ENCODE measurements around the gene IL3RA. TPM values are rescaled to one million over a fixed set of nuclear protein-coding genes. Genes with fewer than 3 reads are reported as not detected.
"Not testable (repeated sequence)": the region's sequence is repeated elsewhere in the genome, so short reads cannot be mapped to it uniquely, and the experiment has no call there.

Gene IL3RA
- total RNA-seq, 1 donor from 2014 or later, result 6.9 TPM

DNA sequence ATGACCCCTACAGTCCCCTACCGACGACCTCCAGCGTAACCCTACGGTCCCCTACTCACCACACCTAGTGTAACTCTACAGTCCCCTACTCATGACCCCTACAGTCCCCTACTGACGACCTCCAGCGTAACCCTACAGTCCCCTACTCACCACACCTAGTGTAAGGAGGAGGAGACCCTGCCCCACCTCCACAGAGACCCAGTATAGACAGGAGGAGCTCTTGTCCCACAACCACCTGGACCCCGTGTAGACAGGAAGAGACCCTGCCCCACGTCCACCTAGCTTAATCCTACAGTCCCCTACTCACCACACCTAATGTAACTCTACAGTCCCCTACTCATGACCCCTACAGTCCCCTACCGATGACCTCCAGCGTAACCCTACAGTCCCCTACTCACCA, 41.0 kb upstream of the IL3RA start:
- Histone ChIP-seq H3K27ac (replicated peaks) (no peak overlapping the region), H3K9me3 (replicated peaks) (peaks cover 7% of the 10 kb centered on the region), H3K4me3 (no peak overlapping the region), H3K27me3 (ENCODE audit: low read depth) (peaks cover 29% of the 10 kb centered on the region), H3K36me3 (no peaks in the 10 kb centered on the region), H3K4me1 (no peaks in the 10 kb centered on the region)
- DNase-seq, result no peak
- TF ChIP-seq, protein P1, sequence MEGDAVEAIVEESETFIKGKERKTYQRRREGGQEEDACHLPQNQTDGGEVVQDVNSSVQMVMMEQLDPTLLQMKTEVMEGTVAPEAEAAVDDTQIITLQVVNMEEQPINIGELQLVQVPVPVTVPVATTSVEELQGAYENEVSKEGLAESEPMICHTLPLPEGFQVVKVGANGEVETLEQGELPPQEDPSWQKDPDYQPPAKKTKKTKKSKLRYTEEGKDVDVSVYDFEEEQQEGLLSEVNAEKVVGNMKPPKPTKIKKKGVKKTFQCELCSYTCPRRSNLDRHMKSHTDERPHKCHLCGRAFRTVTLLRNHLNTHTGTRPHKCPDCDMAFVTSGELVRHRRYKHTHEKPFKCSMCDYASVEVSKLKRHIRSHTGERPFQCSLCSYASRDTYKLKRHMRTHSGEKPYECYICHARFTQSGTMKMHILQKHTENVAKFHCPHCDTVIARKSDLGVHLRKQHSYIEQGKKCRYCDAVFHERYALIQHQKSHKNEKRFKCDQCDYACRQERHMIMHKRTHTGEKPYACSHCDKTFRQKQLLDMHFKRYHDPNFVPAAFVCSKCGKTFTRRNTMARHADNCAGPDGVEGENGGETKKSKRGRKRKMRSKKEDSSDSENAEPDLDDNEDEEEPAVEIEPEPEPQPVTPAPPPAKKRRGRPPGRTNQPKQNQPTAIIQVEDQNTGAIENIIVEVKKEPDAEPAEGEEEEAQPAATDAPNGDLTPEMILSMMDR (IDR thresholded peaks at IDR 0.05; ENCODE audit: borderline replicate concordance), result no peak
- intact Hi-C loops (cut with micrococcal nuclease), result no loop called here

DNA sequence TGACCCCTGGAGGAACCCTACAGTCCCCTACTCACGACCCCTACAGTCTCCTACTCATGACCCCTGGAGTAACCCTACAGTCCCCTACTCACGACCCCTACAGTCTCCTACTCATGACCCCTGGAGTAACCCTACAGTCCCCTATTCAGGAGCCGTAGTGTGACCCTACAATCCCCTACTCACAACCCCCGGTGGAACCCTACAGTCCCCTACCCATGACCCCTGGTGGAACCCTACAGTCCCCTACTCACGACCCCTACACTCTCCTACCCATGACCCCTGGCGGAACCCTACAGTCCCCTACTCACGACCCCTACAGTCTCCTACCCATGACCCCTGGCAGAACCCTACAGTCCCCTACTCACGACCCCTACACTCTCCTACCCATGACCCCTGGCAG, 39.0 kb upstream of the IL3RA start:
- peaks cover 27% of the 10 kb centered on the region for H3K27me3 ChIP-seq (ENCODE audit: low read depth)
- H3K36me3 ChIP-seq; DNase-seq; H3K4me3 ChIP-seq; H3K27ac ChIP-seq (replicated peaks); H3K4me1 ChIP-seq; H3K9me3 ChIP-seq (replicated peaks); intact Hi-C loops (cut with micrococcal nuclease): not testable (repeated sequence)

DNA sequence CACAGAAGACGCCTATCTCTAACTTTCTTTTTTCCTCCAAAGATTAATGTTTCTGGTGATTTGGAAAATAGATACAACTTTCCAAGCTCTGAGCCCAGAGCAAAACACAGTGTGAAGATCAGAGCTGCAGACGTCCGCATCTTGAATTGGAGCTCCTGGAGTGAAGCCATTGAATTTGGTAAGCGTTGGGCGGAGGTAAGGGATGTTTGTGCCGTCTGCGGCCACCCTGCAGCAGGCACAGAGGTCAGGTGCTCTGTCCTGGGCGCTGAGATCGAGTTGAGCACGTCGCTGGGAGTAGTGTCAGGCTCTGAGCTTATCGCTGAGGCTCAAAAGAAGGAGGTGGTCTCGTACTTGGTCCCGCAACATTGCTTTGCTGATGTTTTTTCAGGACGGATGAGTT, 36.1 kb upstream of the IL3RA start:
- DNase-seq, result no peak
- Histone ChIP-seq H3K27me3 (ENCODE audit: low read depth) (peaks cover 10% of the 10 kb centered on the region), H3K4me3 (no peak overlapping the region), H3K4me1 (no peaks in the 10 kb centered on the region), H3K36me3 (no peaks in the 10 kb centered on the region), H3K27ac (replicated peaks) (no peak overlapping the region), H3K9me3 (replicated peaks) (peaks cover 7% of the 10 kb centered on the region)
- intact Hi-C loops (cut with micrococcal nuclease), result no loop called here
- TF ChIP-seq, protein P1 (IDR thresholded peaks at IDR 0.05; ENCODE audit: borderline replicate concordance), result no peak

DNA sequence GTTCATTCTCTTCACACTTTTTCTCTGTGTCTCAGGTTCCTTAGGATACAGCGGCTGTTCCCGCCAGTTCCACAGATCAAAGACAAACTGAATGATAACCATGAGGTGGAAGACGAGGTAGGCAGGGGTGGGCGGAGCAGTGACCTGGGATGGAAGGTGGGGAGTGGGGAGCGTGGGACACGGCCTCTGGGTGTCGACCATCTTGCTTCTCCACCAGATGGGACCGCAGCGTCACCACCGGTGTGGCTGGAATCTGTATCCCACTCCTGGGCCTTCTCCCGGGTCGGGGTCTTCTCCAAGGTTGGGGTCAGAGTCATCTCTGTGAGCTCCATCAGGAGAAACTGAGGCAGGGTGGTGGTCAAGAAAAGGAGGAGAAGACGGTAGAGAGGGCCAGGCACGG, 31.2 kb upstream of the IL3RA start:
- intact Hi-C loops (cut with micrococcal nuclease), result no loop called here
- Histone ChIP-seq H3K36me3 (no peaks in the 10 kb centered on the region), H3K27me3 (ENCODE audit: low read depth) (no peaks in the 10 kb centered on the region), H3K4me1 (no peaks in the 10 kb centered on the region), H3K27ac (replicated peaks) (no peak overlapping the region), H3K4me3 (no peak overlapping the region), H3K9me3 (replicated peaks) (peaks cover 16% of the 10 kb centered on the region)
- DNase-seq, result no peak
- TF ChIP-seq, protein P1 (IDR thresholded peaks at IDR 0.05; ENCODE audit: borderline replicate concordance), result no peak

DNA sequence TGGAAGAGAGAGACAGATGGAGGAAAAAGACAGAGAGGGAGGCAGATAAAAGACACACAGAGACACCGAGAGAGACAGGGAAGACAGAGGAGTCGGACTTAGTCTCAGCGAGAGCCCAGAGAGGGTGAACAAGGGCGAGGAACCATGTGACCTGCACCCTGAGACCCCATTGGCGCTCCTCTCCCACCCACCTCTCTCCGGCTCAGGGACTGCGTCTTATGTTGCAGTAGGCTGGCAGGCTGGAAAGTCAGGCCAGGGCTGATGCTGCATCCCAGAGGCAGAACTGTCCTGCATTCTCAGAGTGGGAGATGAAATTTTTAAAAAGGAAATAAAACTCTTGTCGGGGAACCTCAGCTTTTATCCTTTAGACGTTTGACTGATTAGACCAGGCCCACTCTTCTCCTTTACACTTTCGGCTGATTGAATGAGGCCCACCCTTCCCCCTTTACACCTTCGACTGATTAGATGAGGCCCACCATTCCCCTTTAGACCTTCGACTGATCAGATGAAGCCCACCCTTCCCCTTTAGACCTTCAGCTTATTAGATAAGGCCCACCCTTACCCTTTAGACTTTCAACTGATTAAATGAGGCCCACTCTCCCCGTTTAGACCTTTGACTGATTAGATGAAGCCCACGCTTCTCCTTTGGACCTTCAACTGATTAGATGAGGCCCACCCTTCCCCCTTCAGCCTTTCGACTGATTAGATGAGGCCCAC, 29.5 kb upstream of the IL3RA start:
- DNase-seq, result no peak
- no peak overlapping the region for H3K4me3 ChIP-seq
- TF ChIP-seq, protein P1 (IDR thresholded peaks at IDR 0.05; ENCODE audit: borderline replicate concordance), result no peak
- H3K36me3 ChIP-seq, result no peaks in the 10 kb centered on the region
- H3K9me3 ChIP-seq (replicated peaks), result peaks cover 16% of the 10 kb centered on the region
- no peak overlapping the region for H3K27ac ChIP-seq (replicated peaks)
- intact Hi-C loops (cut with micrococcal nuclease), result no loop called here
- no peaks in the 10 kb centered on the region for H3K27me3 ChIP-seq (ENCODE audit: low read depth)
- no peaks in the 10 kb centered on the region for H3K4me1 ChIP-seq

DNA sequence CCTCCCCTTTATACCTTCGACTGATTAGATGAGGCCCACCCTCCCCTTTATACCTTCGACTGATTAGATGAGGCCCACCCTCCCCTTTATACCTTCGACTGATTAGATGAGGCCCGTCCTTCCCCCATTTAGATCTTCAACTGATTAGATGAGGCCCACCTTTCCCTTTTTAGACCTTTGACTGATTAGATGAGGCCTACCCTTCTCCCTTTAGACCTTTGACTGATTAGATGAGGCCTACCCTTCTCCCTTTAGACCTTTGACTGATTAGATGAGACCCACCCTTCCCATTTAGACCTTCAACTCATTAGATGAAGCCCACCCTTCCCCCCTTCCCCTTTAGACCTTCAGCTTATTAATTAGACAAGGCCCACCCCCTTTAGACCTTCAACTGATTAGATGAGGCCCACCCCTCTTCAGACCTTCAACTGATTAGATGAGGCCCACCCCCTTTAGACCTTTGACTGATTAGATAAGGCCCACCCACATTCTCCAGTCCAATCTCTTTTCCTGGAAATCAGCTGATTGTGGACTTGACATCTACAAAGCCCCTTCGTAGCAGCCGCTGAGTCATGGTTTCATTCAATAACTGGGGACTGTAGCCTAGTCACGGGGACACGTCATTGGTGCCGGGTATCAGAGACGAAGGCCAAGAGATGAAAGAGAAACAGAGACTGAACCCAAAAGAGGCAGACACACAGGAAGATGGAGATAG, 28.8 kb upstream of the IL3RA start:
- DNase-seq, result no peak
- no peak overlapping the region for H3K4me3 ChIP-seq
- H3K36me3 ChIP-seq, result no peaks in the 10 kb centered on the region
- H3K4me1 ChIP-seq, result no peaks in the 10 kb centered on the region
- no peaks in the 10 kb centered on the region for H3K27me3 ChIP-seq (ENCODE audit: low read depth)
- intact Hi-C loops (cut with micrococcal nuclease), result no loop called here
- peaks cover 16% of the 10 kb centered on the region for H3K9me3 ChIP-seq (replicated peaks)
- TF ChIP-seq, protein P1 (IDR thresholded peaks at IDR 0.05; ENCODE audit: borderline replicate concordance), result no peak
- H3K27ac ChIP-seq (replicated peaks), result no peak overlapping the region
